Measurements from ENCODE around the gene MAN1C1. TPM values are rescaled to one million over a fixed set of nuclear protein-coding genes. Genes with fewer than 3 reads are reported as not detected.

Gene MAN1C1
- total RNA-seq, 4 donors from 2014 or later, result 28.1 to 60.4 (median 32.7) TPM

- no peaks in the 10 kb centered on the region for H3K9me3 ChIP-seq
- no peak for TF ChIP-seq POLR2A (IDR thresholded peaks at IDR 0.05)
- TF ChIP-seq CTCF (IDR thresholded peaks at IDR 0.05), result no peak
- no peak overlapping the region for H3K27ac ChIP-seq
- no peak for DNase-seq
- H3K36me3 ChIP-seq, result peaks cover 0 to 3% of the 10 kb centered on the region in 2 donors
- no peak overlapping the region for H3K4me3 ChIP-seq (replicated peaks in 1 of 3)
- H3K4me1 ChIP-seq, result peaks cover 6 to 15% of the 10 kb centered on the region in 2 donors
- intact Hi-C loops (cut with DNase I), result loop anchor here (10.0 kb wide), 1 partner anchor 247 kb away; the partner anchor contains the start of gene LDLRAP1
- WGBS, 2 donors, result 64 to 68% methylated on average over 4 of the region's 4 CpGs
- no peaks in the 10 kb centered on the region for H3K27me3 ChIP-seq
These were observed 175.5 kb downstream of the MAN1C1 start for GRCh38 chr1:25792115-25792514.

- 66 to 77% methylated on average over 7 of the region's 7 CpGs for WGBS, 2 donors
- Histone ChIP-seq H3K27ac (no peak overlapping the region), H3K36me3 (no peaks in the 10 kb centered on the region), H3K4me3 (replicated peaks in 1 of 3) (no peak overlapping the region), H3K4me1 (peaks cover 6 to 15% of the 10 kb centered on the region in 2 donors), H3K9me3 (no peaks in the 10 kb centered on the region), H3K27me3 (no peaks in the 10 kb centered on the region)
- TF ChIP-seq CTCF (IDR thresholded peaks at IDR 0.05) (no peak), POLR2A (IDR thresholded peaks at IDR 0.05) (no peak)
- no peak for DNase-seq
- intact Hi-C loops (cut with DNase I), result loop anchor here (10.0 kb wide), 1 partner anchor 249 kb away; the partner anchor contains the start of gene LDLRAP1
These were observed 177.1 kb downstream of the MAN1C1 start for GRCh38 chr1:25793585-25794170.

DNA sequence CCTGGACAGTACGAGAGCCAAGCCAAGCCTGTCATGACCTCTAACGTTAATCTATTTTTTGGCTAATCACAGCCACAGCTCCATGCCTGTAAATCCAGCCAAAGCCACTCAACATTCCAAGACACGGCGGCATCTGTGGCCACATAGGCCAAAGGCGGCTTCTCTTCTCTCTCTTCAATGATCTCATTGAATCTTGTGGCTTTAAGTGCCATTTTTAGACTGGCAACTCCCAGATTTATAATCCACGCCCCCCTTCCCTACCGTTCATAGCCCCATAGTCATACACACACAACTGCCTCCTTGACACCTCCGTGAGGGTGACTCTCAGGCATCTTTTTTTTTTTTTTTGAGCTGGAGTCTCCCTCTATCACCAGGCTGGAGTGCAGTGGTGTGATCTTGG lies 177.7 kb downstream of the MAN1C1 start:
- TF ChIP-seq POLR2A (IDR thresholded peaks at IDR 0.05) (no peak), CTCF (IDR thresholded peaks at IDR 0.05) (no peak)
- no peak overlapping the region for H3K4me3 ChIP-seq (replicated peaks in 1 of 3)
- H3K9me3 ChIP-seq, result no peaks in the 10 kb centered on the region
- no peaks in the 10 kb centered on the region for H3K27me3 ChIP-seq
- H3K27ac ChIP-seq, result no peak overlapping the region
- 61 to 63% methylated on average over 8 of the region's 8 CpGs for WGBS, 2 donors
- H3K36me3 ChIP-seq, result no peaks in the 10 kb centered on the region
- peaks cover 7 to 17% of the 10 kb centered on the region in 2 donors for H3K4me1 ChIP-seq
- DNase-seq, result peak in 1 of 2 donors; percentile 30
- intact Hi-C loops (cut with DNase I), result loop anchor here (10.0 kb wide), 1 partner anchor 250 kb away; the partner anchor contains the start of gene LDLRAP1

DNA sequence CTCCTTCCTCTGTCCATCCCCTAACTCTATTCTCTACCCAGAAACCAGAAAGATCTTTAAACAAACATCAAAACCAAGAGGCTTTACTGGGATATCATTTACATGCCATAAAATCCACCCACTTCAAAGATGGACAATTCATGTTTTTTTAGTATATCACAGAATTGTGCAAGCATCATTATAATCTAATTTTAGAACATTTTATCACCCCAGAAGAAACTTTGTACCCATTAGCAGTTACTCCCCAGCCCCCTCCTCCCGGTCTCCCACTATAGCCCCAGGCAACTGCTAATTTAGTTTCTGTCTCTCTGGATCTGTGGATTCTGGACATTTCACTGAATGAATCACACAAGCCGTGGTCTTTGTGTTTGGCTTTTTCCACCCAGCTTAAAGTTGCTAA lies 178.6 kb downstream of the MAN1C1 start:
- Histone ChIP-seq H3K27me3 (no peaks in the 10 kb centered on the region), H3K36me3 (no peaks in the 10 kb centered on the region), H3K4me1 (peaks cover 11 to 22% of the 10 kb centered on the region in 2 donors), H3K27ac (no peak overlapping the region), H3K9me3 (no peaks in the 10 kb centered on the region), H3K4me3 (replicated peaks in 1 of 3) (no peak overlapping the region)
- 92 to 96% methylated on average over 2 of the region's 2 CpGs for WGBS, 2 donors
- TF ChIP-seq POLR2A (IDR thresholded peaks at IDR 0.05) (no peak), CTCF (IDR thresholded peaks at IDR 0.05) (no peak)
- intact Hi-C loops (cut with DNase I), result loop anchor here (5.0 to 10.0 kb wide), 3 partner anchors 98 to 250 kb away; partner anchors contain the start of gene LDLRAP1
- no peak for DNase-seq
